HepG2 (cell line): Measurements from ENCODE around the gene PA2G4. TPM values are rescaled to one million over a fixed set of nuclear protein-coding genes. Genes with fewer than 3 reads are reported as not detected.

Experiments
- ADNP ChIP-seq: sonication (generic); formaldehyde crosslinking; IDR thresholded peaks from 2 replicates; pipeline ENCODE4 v1.4.0; 2020; ENCODE audit warnings: missing genetic modification reagents
- HNF1A ChIP-seq, 2 experiments: sonication (generic) in 1 of 2; formaldehyde crosslinking in 1 of 2; IDR thresholded peaks; 2 replicates each; pipeline versions ENCODE4 v1.4.0 to v1.6.1; 2016 to 2020; ENCODE audit warnings: borderline replicate concordance in 1 of 2, low read depth in 1 of 2, mild to moderate bottlenecking in 1 of 2, missing genetic modification reagents in 1 of 2
- HOXD1 ChIP-seq: sonication (generic); formaldehyde crosslinking; IDR thresholded peaks from 2 replicates; pipeline ENCODE4 v1.5.0; 2020; ENCODE audit warnings: missing genetic modification reagents
- MLXIP ChIP-seq: sonication (generic); formaldehyde crosslinking; IDR thresholded peaks from 2 replicates; pipeline ENCODE4 v1.9.0; 2021; ENCODE audit warnings: missing genetic modification reagents, borderline replicate concordance
- NR2F2 ChIP-seq: IDR thresholded peaks from 2 replicates; pipeline ENCODE4 v1.6.1; 2012; ENCODE audit warnings: low read depth, inconsistent platforms, borderline replicate concordance
- NR2F6 ChIP-seq, 2 experiments: IDR thresholded peaks; 2 replicates each; pipeline ENCODE4 v1.6.1; 2016; ENCODE audit warnings: antibody characterized with exemption in 1 of 2, mild to moderate bottlenecking in 1 of 2
- TFAP4 ChIP-seq: sonication (generic); IDR thresholded peaks from 2 replicates; pipeline ENCODE4 v1.6.1; 2016; ENCODE audit warnings: low read depth, borderline replicate concordance
- ZHX2 ChIP-seq, 2 experiments: sonication (generic) in 1 of 2; formaldehyde crosslinking in 1 of 2; IDR thresholded peaks; 2 replicates each; pipeline versions ENCODE4 v1.6.1 to v1.9.0; 2014 to 2022; ENCODE audit warnings: antibody characterized with exemption in 1 of 2, borderline replicate concordance in 1 of 2, inconsistent platforms in 1 of 2, low read depth in 1 of 2, missing genetic modification reagents in 1 of 2
- ZNF3 ChIP-seq: IDR thresholded peaks from 2 replicates; pipeline ENCODE4 v1.7.0; 2017; ENCODE audit warnings: inconsistent platforms
- ZNF451 ChIP-seq: sonication (generic); formaldehyde crosslinking; IDR thresholded peaks from 2 replicates; pipeline ENCODE4 v1.5.0; 2020; ENCODE audit warnings: mild to moderate bottlenecking, missing genetic modification reagents
- polyA plus RNA-seq, 8 experiments: library from polyadenylated mRNA; depleted of rRNA in 3 of 8; stranded (reverse) in 7 of 8; unstranded in 1 of 8; fragments of >200 nt; fragmentation: Illumina TruSeq in 4 of 8; extraction: Trizol in 4 of 8; gene quantifications; 2 replicates each; pipeline versions ENCODE4 v1.2.1 to v1.2.3, GENCODE V29; 2011 to 2016; ENCODE audit warnings: low read depth in 4 of 8, missing spikeins in 1 of 8, mixed read lengths in 1 of 8; ENCODE audit not compliant: insufficient read depth in 1 of 8
- total RNA-seq, 5 experiments: library from RNA; depleted of rRNA; stranded (reverse); fragments of >200 nt; fragmentation: Illumina TruSeq; extraction: Trizol; gene quantifications; 2 replicates each; pipeline ENCODE4 v1.2.3, GENCODE V29; 2016; ENCODE audit warnings: low read depth in 1 of 5

Gene PA2G4
- total and polyA plus RNA-seq, 2 of the 13 experiments (the other 11 are each of a cell fraction or from before 2014, with no cell fraction given) = 147 to 240 TPM

GRCh38 chr12:56117778-56118687 is 13.7 kb downstream of the PA2G4 start, which contains the start of gene ZC3H10 (continued):
- TF ChIP-seq NR2F6 (IDR thresholded peaks at IDR 0.05) (no peak), NR2F6 (CRISPR knock-in tag; IDR thresholded peaks at IDR 0.05) (peak; percentile 41; the same call in 1 of the 2 replicates), HOXD1 (CRISPR knock-in tag) (peak; percentile 83; the same call in 1 of the 2 replicates), ZNF3 (no peak), ZHX2 (IDR thresholded peaks at IDR 0.05; ENCODE audit: low read depth) (peak; percentile 92), ZHX2 (CRISPR knock-in tag; IDR thresholded peaks at IDR 0.05; ENCODE audit: borderline replicate concordance) (no peak), MLXIP (CRISPR knock-in tag) (0 out of 2 replicates have a peak, but pooled peaks have one; percentile 14), NR2F2 (peak; percentile 65; the same call in 1 of the 2 replicates), TFAP4 (peak; percentile 40; the same call in 1 of the 2 replicates), HNF1A (IDR thresholded peaks at IDR 0.05; ENCODE audit: low read depth) (no peak; the same call in 1 of the 2 replicates), HNF1A (CRISPR knock-in tag; IDR thresholded peaks at IDR 0.05; ENCODE audit: borderline replicate concordance) (peak; percentile 73; the same call in 1 of the 2 replicates), ADNP (CRISPR knock-in tag) (no peak), ZNF451 (CRISPR knock-in tag) (0 out of 2 replicates have a peak, but pooled peaks have one; percentile 61)
